Stimulated activated naive CD4-positive, alpha-beta T cell treated with Interleukin-2 at 50 U/mL for 16 hours (primary cell): ENCODE results near the gene STRA6.

Experiments
- DNase-seq: peaks from one replicate; lab custom pipeline; 2025; lab: John Stamatoyannopoulos, UW

The STRA6 gene, protein sequence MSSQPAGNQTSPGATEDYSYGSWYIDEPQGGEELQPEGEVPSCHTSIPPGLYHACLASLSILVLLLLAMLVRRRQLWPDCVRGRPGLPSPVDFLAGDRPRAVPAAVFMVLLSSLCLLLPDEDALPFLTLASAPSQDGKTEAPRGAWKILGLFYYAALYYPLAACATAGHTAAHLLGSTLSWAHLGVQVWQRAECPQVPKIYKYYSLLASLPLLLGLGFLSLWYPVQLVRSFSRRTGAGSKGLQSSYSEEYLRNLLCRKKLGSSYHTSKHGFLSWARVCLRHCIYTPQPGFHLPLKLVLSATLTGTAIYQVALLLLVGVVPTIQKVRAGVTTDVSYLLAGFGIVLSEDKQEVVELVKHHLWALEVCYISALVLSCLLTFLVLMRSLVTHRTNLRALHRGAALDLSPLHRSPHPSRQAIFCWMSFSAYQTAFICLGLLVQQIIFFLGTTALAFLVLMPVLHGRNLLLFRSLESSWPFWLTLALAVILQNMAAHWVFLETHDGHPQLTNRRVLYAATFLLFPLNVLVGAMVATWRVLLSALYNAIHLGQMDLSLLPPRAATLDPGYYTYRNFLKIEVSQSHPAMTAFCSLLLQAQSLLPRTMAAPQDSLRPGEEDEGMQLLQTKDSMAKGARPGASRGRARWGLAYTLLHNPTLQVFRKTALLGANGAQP

DNA sequence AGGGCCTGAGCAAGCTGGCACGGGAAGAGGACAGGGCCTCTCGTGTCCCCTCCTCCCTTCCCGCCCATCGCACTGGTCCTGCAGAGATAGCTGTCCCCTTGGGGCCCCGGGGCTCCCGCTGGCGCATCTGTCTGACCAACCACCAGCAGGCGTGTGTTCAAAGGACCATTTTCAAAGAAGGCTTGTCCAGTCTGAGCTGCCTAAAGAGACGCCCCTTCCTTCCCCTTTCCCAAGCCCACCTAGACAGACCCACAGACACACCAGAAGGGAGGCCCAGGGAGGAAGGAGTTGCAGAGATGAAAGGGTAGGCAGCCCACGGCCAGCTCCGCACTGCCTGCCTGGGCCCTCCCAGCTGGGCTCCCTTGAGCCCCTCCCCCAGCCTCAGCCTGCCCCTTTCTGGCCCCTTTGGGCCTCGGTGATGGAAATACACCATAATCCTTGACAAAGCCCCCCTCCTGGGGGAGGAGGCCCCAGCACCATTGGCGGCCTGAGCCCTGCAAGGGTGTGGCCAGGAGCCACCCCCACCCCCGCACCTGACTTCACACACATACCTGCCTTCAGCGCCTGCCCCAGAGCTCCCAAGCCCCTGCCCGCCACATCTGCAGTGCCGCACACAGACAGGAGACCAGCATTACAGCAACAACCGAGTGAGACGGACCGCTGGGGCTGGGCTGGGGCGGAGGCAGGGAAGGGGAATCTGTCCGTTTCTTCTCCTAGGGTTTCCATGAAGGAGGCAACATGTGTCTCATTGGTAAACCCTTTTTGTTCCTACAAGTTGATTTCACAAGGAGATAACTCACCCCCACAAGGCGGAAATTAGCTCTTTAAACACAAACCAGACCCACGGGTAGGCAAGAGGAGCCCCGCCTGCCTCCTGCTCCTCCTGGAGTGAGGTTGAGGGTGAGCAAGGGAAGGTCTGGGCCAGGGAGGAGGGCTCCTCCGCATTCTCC, at the start of gene STRA6:
Gene STRA6, minus strand, starts transcription at position 336 of the 950 bp plus-strand sequence. CDS start 520 bp downstream, outside the sequence.
- no peak for DNase-seq

DNA sequence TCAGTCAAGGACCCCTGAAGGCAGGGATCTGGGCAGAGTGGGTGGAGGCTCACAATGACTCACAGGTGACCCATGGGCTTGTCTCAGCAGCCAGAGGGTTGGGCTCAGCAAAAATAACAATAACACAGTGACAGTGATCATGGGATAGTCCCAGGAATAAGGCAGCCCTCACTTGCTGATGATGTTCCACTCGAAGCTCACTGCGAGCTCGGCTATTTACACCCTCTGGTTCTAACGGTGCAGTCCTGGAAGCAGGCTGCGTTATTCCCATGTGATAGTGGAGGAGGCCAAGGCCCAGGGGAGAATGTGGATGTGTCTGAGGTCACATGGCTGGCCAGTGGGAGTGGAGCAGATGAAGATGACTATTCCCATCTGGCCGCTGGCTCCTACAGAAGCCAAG, 49.7 kb upstream of the STRA6 start:
- no peak for DNase-seq

DNA sequence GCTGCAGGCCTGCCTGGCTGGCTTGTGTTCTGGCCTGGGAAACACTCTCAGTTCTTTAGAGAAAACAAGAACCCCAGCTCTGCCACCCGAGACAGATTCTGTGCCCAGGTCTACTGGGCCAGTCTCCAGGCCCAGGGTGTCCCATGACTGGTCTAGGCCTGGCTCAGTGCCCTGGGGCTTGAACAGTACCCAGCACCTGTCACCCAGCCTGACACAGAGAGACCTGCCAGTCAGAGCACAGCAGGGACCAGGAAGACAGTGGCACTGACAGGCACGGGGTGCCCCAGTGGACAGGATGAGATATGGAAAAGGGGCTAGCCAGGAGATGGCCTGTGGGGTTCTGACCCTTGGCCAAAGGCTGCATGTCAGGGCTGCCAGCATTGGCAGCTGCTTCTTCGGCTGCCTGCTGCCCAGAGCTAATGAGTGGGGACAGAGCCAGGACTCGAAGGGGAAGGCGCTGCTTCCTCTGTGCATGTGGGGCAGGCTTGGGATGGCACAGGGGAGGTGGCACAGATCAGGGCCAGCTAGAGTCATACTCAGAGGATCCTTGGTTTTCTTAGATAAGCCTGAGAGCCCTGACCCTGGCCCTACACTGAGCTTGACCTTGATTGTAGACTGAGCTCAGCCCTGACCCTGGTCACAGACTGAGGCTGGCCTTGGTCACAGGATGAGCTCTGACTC, 48.7 kb upstream of the STRA6 start:
- DNase-seq: no peak

DNA sequence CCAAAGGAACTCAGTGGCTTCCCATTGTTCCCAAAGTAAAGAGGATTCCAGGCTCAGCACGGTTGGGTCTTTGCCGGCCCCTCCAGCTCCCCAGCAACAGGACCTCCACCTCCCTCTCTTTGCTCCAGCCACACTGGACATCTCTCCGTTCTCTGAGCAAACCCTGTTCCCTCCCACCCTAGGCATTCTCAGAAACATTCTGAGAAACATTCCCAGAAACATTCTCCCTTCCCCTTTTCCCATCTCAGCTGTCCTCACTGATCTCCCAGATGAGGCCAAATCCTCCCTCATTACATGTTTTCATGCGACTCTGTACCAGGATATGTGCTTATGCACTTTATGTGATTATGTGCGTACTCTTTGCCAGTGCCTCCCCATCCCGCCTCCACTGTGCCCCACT, 47.7 kb upstream of the STRA6 start:
- no peak for DNase-seq

DNA sequence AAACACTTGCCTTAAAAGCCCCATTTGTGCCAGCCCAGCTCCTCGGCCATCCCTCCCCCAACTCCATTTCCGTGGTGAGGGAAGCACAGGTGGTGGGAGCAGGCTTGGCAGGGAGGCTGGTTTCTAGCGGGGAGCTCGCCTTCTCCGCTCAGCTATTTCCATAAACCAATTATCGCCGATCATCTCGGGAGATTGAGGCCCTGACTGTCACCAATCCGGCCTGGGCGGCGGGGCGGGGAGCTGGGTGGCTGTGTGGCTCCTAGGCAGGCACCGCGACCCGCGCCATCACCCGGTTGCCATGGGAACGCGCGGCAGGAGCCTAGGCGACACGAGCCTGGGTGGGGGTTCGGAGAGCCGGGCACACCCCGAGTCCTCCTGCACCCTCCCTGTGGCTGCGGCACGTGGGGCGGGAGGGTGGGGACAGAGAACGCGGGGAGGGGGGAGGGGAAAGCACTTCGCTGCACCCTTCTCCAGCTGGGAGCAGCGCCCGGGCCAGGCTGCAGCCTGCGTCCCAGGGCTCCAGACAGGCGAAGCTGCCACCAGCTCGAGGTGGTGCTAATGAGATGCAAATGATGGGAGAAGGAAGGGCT, 42.9 kb upstream of the STRA6 start:
- no peak for DNase-seq

DNA sequence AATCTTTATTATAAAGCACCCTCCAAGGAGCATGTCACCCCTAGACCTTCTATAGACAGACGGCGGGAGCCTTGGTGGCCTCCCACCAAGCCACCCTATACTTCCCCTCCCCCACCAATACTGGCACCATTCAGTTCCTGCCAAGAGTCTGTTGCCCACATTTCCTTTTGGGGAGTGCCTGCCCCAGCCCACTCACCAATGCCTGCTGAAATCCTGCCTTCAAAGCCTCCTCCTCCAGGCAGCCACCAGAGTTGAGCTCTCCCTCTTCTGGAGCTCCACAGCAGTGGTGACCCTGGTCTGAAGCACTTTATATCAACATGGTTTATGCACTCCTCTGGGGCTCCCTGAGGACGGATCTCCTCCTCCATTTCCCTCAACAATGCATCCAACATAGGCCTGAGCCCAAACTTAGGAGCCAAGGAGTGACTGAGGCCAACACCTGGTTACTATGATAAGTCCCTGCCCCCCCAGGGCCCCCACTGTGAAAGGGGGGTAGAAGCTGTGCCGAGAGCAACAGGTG, 42.3 kb upstream of the STRA6 start:
- DNase-seq: no peak

DNA sequence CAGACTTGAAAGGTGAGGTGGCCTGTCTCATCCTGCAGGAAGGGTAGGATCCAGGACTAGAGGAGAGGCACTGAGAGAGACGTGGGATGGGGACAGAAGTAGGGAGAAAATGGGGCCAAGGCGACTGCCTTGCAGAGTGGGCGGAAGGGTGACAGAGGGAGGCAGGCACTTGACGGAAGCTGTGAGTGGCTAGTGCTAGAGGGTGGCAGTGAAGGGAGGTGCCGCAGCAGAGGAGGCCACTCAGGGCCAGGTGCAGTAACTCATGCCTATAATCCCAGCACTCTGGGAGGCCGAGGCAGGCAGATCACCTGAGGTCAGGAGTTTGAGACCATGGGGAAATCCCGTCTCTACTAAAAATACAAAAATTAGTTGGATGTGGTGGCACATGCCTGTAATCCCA, 40.8 kb upstream of the STRA6 start:
- no peak for DNase-seq

DNA sequence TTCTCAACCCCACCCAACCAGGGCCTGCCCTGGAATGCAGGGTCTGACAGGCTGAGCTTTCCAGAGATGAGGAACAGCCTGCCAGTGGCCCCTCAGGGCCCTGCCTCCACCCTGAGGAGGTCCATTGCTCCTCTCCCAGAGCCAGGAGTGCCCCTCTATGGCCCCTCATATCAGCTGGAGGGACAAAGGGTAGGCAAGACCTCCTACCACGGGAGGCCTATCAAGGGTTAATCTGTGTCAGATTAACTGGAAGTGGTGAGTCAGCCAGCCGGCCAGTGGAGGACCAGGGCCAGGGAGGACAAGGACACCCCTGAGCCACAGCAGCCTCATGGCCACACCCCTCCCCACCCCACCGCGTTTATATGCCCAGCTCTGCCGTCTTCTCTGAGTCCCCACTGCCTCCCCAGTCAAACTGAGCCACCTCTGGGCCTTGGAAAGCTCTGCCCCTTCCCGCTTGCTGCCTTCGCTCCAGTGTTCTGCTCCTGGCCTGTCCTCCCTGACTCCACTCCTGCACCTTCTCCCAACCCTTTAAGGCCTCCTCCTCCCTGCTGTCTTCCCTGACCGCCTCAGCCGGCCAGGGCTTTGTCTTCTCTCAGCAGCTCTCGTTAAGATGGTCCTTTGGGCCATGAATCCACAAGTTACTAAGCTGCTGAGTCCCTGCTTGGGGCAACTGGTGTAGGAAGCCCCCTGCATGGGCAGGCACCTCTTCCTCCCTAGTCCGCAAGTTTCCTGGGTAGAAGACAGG, 40.0 kb upstream of the STRA6 start:
- DNase-seq: no peak

DNA sequence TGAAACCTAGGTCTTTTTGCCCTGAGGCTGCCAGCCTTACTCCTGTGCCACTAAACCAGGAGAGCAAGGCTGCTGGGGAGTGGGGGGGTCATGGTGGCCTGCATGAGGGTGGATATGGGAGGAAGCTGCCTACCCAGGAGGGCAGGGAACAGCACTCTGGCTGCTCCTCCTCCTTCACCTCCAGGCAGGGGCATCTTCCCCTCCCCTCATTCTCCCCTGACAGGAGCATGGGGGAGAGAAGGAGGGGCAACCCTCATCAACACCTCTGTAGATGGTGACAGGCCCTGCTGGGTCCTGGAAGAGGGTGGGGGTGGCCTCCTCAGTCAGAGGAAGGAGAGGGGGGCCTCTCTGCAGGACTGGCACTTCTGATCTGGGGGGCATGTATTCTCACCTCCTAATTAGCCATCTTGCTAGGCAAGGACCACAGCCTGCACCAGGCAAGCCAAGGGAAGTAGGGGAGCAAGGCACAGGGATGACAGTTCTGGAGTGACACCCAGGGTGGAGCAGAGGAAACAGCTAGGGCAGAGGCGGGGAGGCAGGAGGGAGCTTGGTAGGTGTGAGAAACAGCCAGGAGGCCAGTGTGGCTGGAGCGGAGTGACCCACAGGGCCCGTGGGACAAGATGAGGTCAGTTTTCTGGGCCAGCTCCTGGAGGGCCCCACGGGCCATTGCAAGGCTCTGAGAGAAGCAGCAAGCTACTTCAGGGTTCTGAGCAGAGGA, 38.5 kb upstream of the STRA6 start:
- no peak for DNase-seq

DNA sequence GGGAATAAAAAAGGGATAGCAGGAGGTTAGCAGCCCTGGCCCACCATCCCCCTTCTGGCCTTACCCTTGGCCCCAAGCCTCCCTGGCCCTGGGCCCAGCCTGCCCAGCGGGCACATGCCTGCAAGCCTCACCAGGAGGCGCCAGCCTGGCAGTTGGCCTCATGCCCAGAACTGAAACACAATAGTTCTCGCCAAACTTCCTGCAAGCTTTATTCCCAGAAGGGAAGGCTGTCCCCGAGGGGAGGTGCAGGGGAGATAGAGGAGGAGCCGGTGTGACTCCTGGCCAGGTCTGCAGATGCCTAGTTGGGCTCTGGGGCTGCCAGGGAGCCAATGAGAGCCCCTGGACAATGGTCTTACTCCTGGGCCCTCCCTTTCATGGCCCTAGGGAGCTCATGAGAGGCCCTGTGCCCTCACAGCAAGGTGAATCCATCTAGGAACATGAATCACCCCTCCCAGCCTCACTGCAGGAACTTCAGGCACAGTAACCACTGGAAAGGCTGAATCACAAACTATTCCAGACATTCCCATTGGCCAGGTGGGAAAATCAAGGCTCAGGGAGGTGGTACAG, 37.5 kb upstream of the STRA6 start:
- no peak for DNase-seq

DNA sequence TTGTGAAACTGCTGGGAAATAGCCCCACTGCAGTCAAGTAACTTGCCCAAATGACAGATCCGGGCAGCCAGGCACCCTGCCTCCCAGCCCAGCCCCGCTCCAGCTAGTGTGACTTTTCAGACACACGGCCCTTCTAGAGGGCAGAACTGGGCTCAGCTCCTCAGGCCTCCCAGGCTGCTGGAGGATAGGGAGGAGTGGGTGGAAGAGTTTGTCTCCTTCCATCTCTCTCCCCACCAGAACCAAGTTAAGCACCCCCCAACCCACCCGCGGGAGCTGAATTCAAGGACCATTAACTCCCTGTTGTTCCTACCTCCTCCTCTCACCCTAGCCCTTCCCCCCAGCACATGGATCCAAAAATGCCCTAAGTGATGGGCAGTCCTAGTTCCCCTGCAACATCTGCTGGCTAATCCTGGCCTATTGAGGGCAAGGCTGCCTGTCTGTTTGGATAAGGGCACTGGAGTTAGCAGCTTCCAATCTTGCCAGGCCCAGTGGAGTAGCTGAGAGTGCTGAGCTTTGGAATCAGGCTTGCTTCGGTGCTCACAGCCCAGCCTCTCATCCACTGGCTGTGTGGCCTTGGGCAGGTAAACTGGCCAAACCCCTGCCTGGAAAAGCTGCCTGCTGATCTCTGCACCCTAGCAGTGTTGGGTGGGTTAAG, 36.6 kb upstream of the STRA6 start:
- no peak for DNase-seq

DNA sequence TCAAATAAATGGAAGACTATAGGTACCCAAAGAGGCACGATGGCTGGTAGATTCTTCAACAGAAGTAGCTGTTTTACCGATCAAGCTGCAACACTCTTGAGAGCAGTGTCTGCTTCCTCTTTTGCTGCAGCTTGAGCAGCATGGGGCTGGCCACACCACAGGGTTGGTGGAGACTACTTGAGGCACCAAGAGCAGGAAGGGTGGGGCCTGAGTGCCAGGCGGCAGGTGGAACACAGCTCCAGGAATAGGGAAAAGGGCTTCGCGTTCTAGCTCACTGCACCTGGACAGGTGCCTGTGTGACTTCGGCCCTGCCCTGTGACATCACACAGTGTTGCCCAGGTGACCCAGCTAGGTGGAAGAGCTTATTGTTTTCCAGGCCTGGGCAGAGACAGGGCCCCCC, 33.4 kb upstream of the STRA6 start, which contains the start of gene CCDC33:
Gene CCDC33, plus strand, starts transcription at position 365 of the 400 bp plus-strand sequence. CDS start 394 bp downstream, outside the sequence.
- DNase-seq: no peak

DNA sequence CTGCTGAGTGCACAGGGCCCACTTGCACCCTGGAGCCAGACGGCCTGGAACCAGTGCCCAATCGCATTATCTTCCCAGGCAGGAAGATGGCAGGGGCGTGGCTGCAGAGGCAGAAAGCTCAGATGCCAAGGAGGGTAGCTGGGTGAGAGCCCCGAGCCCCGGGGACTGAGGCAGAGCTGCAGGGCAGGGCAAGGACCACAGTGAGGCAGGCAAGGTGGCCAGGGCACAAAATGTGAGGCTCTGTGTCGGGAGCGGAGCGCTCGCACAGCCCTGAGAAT, 31.9 kb upstream of the STRA6 start:
- DNase-seq: no peak

DNA sequence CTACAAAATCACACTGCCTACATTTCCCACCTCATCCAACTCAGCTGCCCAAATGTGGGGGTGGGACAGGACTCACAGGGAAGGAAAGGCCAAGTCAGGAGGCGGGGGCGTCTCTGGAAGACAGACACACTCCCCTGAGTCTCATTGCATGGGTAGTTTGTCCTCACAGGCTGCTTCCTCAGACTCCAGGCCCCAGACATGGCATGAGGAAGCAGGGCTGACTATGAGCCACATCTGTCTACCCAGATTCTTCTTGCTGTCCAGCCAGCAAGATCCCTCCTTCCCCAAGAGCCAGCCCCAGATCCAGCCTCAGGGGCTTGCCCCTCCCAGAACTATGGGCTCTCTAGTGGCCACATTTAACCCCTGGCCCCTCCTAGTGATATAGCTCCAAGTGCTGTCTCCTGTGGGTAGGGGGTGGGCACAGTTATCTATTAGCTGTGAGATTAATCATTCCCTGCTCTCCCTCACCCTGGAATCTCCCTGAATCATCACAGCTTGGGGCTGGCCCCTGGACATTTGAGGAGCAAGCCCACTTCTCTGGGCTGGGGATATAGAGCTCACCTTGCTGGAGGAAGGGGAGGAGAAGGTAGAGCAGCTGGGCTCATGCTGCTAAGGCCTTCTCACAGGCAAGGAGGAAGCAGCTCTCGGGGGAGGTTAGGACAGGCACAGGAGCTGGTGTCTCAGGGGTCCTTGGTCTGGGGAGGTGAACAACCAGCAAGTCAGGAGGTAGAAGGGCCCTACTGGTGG, 31.4 kb upstream of the STRA6 start:
- no peak for DNase-seq

DNA sequence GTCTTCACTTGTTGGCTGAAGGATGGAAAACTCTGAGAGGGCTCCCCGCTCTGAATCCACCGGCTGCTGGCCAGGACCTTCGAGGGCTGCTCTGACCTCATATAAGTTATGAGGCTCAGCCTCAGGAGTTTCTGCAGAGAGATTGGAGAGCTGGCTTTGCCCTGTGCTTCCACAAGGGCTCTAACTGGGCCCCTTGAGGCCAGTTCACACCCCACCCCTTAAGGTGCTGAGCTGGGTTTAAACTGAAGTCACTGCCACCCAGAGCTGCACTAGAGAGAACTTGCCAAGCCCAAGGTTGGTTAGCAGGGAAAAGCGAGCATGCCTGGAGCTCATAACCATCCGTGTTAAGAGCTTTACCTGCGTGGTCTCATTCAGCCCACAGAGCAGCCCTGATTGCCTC, 30.8 kb upstream of the STRA6 start:
- DNase-seq: no peak

DNA sequence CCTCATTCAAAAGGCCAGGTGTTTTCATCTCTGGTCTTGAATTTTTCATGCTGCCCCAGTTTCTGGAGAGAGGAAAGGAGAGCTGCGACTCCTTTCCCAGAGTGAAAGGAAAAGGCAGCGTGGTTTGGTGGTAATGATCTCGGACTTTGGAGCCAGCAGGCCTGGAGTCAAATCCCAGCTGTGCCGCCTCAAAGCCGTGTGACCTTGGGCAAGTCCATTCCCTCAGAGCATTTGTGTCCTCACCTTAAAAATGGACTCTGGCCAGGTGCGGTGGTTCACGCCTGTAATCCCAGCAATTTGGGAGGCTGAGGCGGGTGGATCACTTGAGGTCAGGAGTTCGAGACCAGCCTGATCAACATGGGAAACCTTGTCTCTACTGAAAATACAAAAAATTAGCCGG, 28.9 kb upstream of the STRA6 start:
- no peak for DNase-seq

DNA sequence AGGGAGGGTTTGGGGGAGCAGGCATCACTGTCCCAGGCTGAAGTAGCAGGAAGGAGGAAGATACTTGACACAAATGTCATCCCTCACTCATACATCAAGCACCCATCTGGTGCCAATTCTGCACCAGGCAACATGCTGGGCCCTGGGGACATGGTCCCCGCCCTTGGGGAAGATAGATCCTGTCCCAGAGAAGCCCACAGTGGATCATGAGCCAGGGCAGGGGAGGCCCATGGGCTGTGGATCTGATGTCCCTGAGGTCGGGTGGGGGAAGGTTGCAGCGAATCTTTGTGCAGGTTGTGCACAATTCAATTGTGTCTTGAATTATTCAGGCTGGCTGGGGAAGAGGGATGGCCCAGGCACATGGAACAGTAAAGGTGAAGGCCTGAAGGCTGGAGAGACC, 27.1 kb upstream of the STRA6 start:
- DNase-seq: no peak

DNA sequence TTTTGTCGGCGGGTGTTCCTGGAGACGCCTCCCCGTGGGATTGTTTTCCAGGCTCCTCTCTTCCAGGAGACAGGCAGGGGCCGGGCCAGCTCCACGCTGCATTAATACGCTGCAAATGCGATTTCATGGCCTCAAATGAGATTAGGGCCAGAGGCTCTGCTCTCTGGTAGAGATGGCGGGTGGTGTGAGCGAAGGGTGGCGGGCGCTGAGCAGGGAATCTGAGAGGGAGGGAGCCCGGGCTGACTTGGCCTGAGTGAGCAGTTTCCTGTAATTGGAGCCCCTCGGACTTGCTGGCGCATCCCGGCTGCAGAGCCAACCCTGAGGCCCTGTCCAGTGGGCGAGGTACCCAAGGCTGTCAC, 26.1 kb upstream of the STRA6 start:
- DNase-seq: no peak
